Measurements from ENCODE around the gene PTGDS.

PTGDS gene

GRCh38 chr9:136946228-136947027, 30.9 kb upstream of the PTGDS start:
- no peak for FAIRE-seq

GRCh38 chr9:136947028-136947891, 30.0 kb upstream of the PTGDS start:
- no peak for FAIRE-seq

- FAIRE-seq: no peak
Observed at GRCh38 chr9:136947955-136948510, 29.3 kb upstream of the PTGDS start.

- no peak for FAIRE-seq
Observed at GRCh38 chr9:136949239-136949816, 28.0 kb upstream of the PTGDS start.

- FAIRE-seq: peak; percentile 71
Observed at GRCh38 chr9:136949817-136950655, 27.3 kb upstream of the PTGDS start.

GRCh38 chr9:136950656-136951276, 26.5 kb upstream of the PTGDS start:
- no peak for FAIRE-seq

GRCh38 chr9:136951541-136952320, 25.6 kb upstream of the PTGDS start, which contains the start of gene LCN12:
Gene LCN12 (plus strand): TSS chr9:136952273. CDS start chr9:136952328, 55 bp downstream.
- FAIRE-seq: no peak

- FAIRE-seq: no peak
Observed at GRCh38 chr9:136952321-136952850, 24.9 kb upstream of the PTGDS start.

- no peak for FAIRE-seq
Observed at GRCh38 chr9:136952876-136953770, 24.2 kb upstream of the PTGDS start.

- FAIRE-seq: no peak
Observed at GRCh38 chr9:136953771-136954269, 23.5 kb upstream of the PTGDS start.

- no peak for FAIRE-seq
Observed at GRCh38 chr9:136954270-136955083, 22.8 kb upstream of the PTGDS start.

- no peak for FAIRE-seq
Observed at GRCh38 chr9:136955202-136955942, 21.9 kb upstream of the PTGDS start.

- no peak for FAIRE-seq
Observed at GRCh38 chr9:136955943-136956335, 21.4 kb upstream of the PTGDS start.

GRCh38 chr9:136956604-136957003, 20.7 kb upstream of the PTGDS start:
- FAIRE-seq: no peak

- no peak for FAIRE-seq
Observed at GRCh38 chr9:136957461-136957860, 19.8 kb upstream of the PTGDS start.

- no peak for FAIRE-seq
Observed at GRCh38 chr9:136957901-136958300, 19.4 kb upstream of the PTGDS start.

- FAIRE-seq: no peak
Observed at GRCh38 chr9:136958473-136958872, 18.8 kb upstream of the PTGDS start.
